ENCODE data around the gene KLHL28. TPM values are rescaled to one million over a fixed set of nuclear protein-coding genes. Genes with fewer than 3 reads are reported as not detected.

The KLHL28 gene
- total and polyA plus RNA-seq, 2 donors (not counting 3 experiments of a cell fraction or from before 2014, with no cell fraction given), result 2.9 to 7.3 TPM

- BruUV-seq (replicated peaks), result no TSS peak
- Histone ChIP-seq H3K36me3 (ENCODE audit: control insufficient read depth in 2 of 2, extremely low read depth in 1 of 2, insufficient read depth in 2 of 2, low read length in 2 of 2) (no peaks in the 10 kb centered on the region), H3K4me2 (ENCODE audit: insufficient read depth, low read length) (no peak overlapping the region), H3K27me3 (ENCODE audit: control insufficient read depth in 2 of 2, insufficient read depth in 2 of 2, low read length in 2 of 2) (no peaks in the 10 kb centered on the region), H3K4me3 (replicated peaks in 1 of 3; ENCODE audit: insufficient read depth in 1 of 3, low read depth in 1 of 3, low read length in 3 of 3) (no peak overlapping the region), H3K9me1 (replicated peaks; ENCODE audit: control insufficient read depth, extremely low read depth, insufficient read depth, low read length) (no peaks in the 10 kb centered on the region), H3K9me3 (replicated peaks; ENCODE audit: control insufficient read depth, insufficient read depth, low read length) (no peaks in the 10 kb centered on the region), H3K9ac (replicated peaks; ENCODE audit: extremely low read depth, insufficient read depth, low read length) (no peak overlapping the region), H4K20me1 (replicated peaks; ENCODE audit: control insufficient read depth, extremely low read depth, insufficient read depth, low read length) (peaks cover 3% of the 10 kb centered on the region), H3K27ac (ENCODE audit: insufficient read depth, low read depth, low read length) (no peak overlapping the region), H3K4me1 (ENCODE audit: control insufficient read depth, extremely low read depth, insufficient read depth, low read length) (peaks cover 7% of the 10 kb centered on the region), H2AFZ (ENCODE audit: low read depth, low read length) (no peak overlapping the region), H3K79me2 (ENCODE audit: control insufficient read depth, insufficient read depth, low read length) (peaks cover 60% of the 10 kb centered on the region)
- ChIA-PET POLR2A (no interaction called here), CTCF (interaction anchor here (1.2 kb wide), 1 partner anchor 9 kb away, joined by 3 read pairs; no protein-coding TSS in a partner anchor)
- no peak for FAIRE-seq
- intact Hi-C loops (cut with micrococcal nuclease), result no loop called here
- dilution Hi-C loops (cut with MboI; ENCODE audit: extremely low pct_ligation_motif_present, low sequenced_read_pairs), result no loop called here
- DNase-seq (ENCODE audit: low read depth, low spot score), result no peak
- TF ChIP-seq FOS (IDR thresholded peaks at IDR 0.05; ENCODE audit: borderline replicate concordance, insufficient read depth, low read length), result no peak
- no peak for TF ChIP-seq MAX (IDR thresholded peaks at IDR 0.05; ENCODE audit: insufficient read depth, insufficient read length)
- TF ChIP-seq, protein P1, sequence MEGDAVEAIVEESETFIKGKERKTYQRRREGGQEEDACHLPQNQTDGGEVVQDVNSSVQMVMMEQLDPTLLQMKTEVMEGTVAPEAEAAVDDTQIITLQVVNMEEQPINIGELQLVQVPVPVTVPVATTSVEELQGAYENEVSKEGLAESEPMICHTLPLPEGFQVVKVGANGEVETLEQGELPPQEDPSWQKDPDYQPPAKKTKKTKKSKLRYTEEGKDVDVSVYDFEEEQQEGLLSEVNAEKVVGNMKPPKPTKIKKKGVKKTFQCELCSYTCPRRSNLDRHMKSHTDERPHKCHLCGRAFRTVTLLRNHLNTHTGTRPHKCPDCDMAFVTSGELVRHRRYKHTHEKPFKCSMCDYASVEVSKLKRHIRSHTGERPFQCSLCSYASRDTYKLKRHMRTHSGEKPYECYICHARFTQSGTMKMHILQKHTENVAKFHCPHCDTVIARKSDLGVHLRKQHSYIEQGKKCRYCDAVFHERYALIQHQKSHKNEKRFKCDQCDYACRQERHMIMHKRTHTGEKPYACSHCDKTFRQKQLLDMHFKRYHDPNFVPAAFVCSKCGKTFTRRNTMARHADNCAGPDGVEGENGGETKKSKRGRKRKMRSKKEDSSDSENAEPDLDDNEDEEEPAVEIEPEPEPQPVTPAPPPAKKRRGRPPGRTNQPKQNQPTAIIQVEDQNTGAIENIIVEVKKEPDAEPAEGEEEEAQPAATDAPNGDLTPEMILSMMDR (IDR thresholded peaks at IDR 0.05; ENCODE audit: extremely low read depth in 1 of 2, insufficient read depth in 1 of 2, low read depth in 1 of 2, low read length in 2 of 2), result no peak
- no peak for TF ChIP-seq EZH2 (IDR thresholded peaks at IDR 0.05; ENCODE audit: borderline replicate concordance, low read depth, low read length, severe bottlenecking)
- no peak for TF ChIP-seq MYC (IDR thresholded peaks at IDR 0.05; ENCODE audit: low read depth, low read length)
- TF ChIP-seq JUN (IDR thresholded peaks at IDR 0.05; ENCODE audit: borderline replicate concordance, insufficient read depth, insufficient read length, low read depth), result no peak
- TF ChIP-seq GATA2 (IDR thresholded peaks at IDR 0.05; ENCODE audit: insufficient read depth, insufficient read length, low read depth, low read length), result no peak
- TF ChIP-seq POLR2A (IDR thresholded peaks at IDR 0.05; ENCODE audit: low read depth, low read length), result no peak
- TF ChIP-seq POLR2AphosphoS5 (IDR thresholded peaks at IDR 0.05; ENCODE audit: insufficient read depth, low read depth, low read length), result no peak
These were observed 6.2 kb downstream of the KLHL28 start for GRCh38 chr14:44955528-44955927.

Data from endothelial cell of umbilical vein (primary cell).